ENCODE data around the gene WLS.

Gene WLS

DNA sequence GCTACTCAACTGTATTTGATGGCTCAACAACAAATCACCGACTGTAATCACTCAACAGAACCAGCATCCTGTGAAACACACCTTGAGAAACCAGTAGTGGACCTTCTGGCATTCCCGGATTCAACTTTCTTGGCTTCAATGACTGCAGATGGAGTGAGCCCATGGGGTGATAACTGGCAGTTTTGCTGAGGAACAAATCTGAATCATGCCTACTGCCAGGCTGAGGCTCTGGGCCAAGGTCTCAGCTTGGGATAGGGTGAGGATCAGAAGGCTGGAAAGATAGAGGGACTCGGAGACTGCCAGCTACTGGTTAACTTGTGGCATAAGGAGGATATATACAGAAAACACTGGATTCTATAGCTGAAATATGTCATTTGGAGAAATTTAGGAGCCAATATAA lies 118.4 kb downstream of the WLS start:
- DNase-seq (ENCODE audit: low read depth) = no peak
- H3K4me3 ChIP-seq (ENCODE audit: control insufficient read depth, low read depth, low read length) = no peak overlapping the region
- TF ChIP-seq, protein P1, sequence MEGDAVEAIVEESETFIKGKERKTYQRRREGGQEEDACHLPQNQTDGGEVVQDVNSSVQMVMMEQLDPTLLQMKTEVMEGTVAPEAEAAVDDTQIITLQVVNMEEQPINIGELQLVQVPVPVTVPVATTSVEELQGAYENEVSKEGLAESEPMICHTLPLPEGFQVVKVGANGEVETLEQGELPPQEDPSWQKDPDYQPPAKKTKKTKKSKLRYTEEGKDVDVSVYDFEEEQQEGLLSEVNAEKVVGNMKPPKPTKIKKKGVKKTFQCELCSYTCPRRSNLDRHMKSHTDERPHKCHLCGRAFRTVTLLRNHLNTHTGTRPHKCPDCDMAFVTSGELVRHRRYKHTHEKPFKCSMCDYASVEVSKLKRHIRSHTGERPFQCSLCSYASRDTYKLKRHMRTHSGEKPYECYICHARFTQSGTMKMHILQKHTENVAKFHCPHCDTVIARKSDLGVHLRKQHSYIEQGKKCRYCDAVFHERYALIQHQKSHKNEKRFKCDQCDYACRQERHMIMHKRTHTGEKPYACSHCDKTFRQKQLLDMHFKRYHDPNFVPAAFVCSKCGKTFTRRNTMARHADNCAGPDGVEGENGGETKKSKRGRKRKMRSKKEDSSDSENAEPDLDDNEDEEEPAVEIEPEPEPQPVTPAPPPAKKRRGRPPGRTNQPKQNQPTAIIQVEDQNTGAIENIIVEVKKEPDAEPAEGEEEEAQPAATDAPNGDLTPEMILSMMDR (IDR thresholded peaks at IDR 0.05; ENCODE audit: control insufficient read depth, insufficient read depth, low read depth, low read length, missing control alignments) = no peak

DNA sequence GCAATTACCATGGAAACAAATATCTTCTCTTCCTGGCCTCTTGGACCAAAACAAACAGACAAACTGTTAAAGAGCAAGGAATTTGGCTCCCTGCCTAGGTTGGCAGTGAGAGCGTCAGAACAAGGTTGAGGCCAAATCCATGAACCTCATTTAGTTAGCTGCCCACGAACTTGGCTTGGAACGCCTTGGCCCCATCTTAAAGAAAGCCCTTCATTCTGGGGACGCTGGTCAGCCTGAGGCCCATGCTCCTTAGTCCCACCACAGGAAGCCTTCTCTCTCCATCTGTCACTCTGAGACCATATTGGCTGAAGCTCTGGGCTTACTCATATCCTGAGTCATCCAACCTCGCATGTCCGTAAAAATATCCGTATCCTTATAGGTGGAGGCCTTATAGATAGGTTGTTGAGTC lies 119.5 kb downstream of the WLS start:
- no peak overlapping the region for H3K4me3 ChIP-seq (ENCODE audit: control insufficient read depth, low read depth, low read length)
- TF ChIP-seq, protein P1 (IDR thresholded peaks at IDR 0.05; ENCODE audit: control insufficient read depth, insufficient read depth, low read depth, low read length, missing control alignments) = no peak
- no peak for DNase-seq (ENCODE audit: low read depth)

DNA sequence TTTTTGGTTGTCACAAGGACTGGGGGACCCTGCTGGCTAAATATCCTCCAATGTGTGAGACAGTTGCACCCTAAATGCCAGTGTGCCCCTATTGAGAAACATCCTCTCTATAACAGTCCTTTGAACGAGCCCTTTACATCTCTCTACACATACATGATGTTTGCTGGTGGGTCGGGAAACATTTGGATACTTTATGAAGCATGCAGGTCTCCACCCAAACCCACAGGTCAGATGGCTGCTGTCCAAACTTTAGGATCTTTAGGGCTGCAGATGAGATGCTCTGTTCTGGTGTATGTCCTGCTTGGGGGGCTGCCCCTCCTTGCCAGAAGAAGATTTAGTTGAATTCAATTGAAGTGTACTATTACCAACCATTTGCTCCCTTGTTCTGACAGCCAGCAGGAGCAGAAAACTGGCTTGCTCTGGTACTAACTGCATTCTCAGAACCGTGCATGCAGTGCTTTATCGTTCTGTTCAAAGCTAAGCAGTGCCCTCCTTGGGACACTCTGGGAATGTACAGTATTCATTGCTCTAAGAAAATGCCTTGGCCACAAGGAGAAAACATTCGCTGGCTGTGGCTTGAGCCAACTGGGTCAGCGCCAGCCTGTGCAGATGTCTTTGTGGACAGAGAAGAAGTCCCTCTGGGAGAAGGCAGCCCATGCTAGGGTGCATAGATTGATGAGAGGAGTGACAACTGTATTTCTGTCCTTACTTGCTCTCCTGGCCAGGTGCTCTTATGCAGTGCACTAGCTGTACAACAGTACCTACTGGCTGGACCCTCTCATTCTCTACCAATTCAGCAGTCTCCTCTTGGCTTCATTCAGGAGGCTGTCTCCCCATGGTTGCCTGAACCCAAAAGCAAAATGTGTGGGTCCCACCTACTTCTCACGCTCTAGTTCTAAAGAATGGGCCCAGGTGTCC lies 120.5 kb downstream of the WLS start:
- TF ChIP-seq, protein P1 (IDR thresholded peaks at IDR 0.05; ENCODE audit: control insufficient read depth, insufficient read depth, low read depth, low read length, missing control alignments) = peak; percentile 74
- no peak overlapping the region for H3K4me3 ChIP-seq (ENCODE audit: control insufficient read depth, low read depth, low read length)
- DNase-seq (ENCODE audit: low read depth) = peak; percentile 75

DNA sequence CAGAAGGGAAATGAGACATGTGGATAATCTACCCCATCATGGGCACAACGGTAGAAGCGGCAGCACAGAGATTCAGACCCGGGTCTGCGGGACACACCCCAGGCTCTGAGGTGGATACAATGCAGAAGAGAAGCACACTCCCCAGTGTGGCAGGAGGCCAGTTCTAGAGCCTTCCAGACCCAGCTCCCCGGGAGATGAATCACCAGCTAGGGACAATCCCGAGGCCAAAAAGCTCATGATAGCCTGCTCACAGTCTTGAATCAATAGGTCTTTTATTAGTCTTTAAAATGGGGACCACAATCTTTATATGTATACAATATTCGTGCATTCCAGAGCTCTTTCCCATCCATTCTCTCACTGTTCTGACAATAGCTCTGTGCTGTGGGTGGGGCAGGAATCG lies 124.6 kb downstream of the WLS start:
- no peak for DNase-seq (ENCODE audit: low read depth)
- TF ChIP-seq, protein P1 (IDR thresholded peaks at IDR 0.05; ENCODE audit: control insufficient read depth, insufficient read depth, low read depth, low read length, missing control alignments) = no peak
- H3K4me3 ChIP-seq (ENCODE audit: control insufficient read depth, low read depth, low read length) = no peak overlapping the region

DNA sequence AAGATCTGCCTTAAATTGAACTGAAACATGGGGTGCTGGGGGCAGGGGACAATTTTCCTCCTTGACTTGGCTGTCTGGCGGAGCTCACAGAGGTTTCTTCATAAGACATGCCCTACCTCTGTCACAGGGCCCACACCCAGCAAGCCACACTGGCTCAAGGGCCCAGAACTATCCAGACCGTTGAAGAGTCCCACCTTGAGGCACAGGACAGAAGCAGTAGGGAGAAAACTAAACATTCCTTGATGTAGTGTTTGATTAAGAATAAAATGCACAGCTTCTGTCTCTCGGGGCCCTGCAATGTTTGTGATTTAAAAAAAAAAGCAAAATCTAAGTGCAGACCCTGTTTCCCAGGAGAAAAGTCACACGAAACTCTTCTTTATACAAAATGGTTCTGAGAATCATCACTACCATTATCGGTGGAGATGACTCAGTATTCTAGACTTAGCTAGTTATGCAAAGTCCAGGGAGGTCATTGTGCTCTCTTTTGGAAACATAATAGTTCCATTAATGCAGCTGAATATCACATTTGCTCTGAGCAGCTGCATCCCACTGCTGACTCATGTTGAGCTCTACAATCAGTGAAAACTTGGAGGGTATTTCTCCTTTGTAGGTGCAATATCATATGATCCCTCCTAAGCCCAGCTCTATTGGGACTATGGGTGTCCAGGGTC lies 128.3 kb downstream of the WLS start:
- TF ChIP-seq, protein P1 (IDR thresholded peaks at IDR 0.05; ENCODE audit: control insufficient read depth, insufficient read depth, low read depth, low read length, missing control alignments) = no peak
- DNase-seq (ENCODE audit: low read depth) = no peak
- no peak overlapping the region for H3K4me3 ChIP-seq (ENCODE audit: control insufficient read depth, low read depth, low read length)

DNA sequence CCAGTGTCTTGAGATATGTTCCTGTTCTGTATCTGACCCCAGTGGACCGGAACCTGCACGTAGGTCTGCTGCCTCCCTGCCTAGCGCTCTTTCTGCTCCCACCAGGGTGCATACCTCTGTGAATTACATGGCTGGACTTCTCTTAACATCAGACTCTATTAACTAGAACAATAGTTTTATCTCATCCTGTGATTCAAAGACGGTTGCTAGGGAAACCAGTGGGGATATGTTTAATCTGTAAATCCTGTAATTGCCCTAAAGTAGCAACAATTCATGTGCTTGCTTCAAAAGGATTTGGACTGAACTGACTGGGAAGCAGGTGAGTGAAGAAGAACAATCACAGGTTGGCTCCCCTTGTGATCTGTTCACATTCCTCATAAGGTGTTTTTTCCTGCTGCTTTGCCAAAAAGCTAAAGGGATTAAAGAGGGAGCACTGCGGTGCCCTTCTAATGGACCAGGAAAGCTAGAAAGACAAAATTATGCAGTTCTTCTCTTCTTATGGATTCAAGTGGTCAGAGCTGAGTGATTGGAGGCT lies 129.2 kb downstream of the WLS start:
- DNase-seq (ENCODE audit: low read depth) = no peak
- TF ChIP-seq, protein P1 (IDR thresholded peaks at IDR 0.05; ENCODE audit: control insufficient read depth, insufficient read depth, low read depth, low read length, missing control alignments) = no peak
- H3K4me3 ChIP-seq (ENCODE audit: control insufficient read depth, low read depth, low read length) = no peak overlapping the region
